ENCODE measurements around the gene TUG1.

TUG1 gene

GRCh38 chr22:31001124-31001770 lies 32.2 kb downstream of the TUG1 start:
- DNase-seq (ENCODE audit: low read depth), result no peak

DNA sequence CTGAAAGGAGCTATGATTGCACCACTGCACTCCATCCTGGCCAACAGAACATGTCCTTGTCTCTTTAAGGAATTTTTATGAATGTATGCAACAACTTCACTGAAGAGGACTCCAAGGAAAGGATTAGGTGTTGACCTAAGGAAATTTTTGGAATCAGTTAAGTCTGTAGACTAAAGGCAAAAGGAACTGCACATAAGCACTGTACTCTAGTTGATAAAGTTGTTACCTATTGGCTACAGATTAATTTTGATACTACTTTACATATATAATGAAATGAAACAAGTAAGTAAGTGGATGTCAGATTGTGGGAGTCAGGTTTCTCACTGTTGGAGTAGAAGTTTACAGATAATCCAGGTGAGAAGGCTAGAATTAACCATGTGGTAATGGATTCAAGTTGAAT lies 36.5 kb downstream of the TUG1 start:
- no peak for DNase-seq (ENCODE audit: low read depth)

DNA sequence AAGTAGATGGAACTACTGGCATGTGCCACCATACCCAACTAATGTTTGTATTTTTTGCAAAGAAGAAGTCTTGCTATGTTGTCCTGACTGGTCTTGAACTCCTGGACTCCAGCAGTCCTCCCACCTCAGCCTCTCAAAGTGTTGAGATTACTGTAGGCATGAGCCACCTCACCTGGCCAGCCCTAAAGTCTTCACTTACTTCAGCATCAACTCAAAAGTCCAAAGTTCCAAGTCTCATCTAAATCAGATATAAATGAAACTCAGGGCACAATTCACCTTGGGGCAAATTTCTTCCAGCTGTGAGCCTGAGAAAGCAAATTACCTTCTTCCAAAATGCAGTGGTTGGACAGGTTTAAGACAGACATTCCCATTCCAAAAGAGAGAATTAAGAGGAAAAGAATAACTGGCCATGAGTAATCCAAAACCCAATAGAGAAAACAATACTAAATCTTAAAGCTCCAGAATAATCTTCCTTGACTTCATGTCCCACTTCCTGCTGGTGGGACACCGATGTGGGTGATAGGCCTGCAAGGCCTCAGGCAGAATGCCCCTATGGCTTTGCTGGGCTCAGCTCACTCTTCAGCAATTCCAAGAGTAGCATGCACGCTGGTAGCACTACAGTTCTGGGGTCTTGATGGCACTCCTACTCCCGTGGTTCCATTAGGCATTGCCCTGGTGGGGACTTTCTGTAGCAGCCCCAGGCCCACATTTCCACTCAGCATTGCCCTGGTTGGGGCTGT lies 50.3 kb downstream of the TUG1 start:
- DNase-seq (ENCODE audit: low read depth), result no peak

- no peak for DNase-seq (ENCODE audit: low read depth)
Observed at GRCh38 chr22:31020334-31020733, 51.3 kb downstream of the TUG1 start.

GRCh38 chr22:31022516-31022915 lies 53.5 kb downstream of the TUG1 start:
- DNase-seq (ENCODE audit: low read depth), result no peak

Data from stimulated activated CD8-positive, alpha-beta memory T cell treated with anti-CD3 and anti-CD28 coated beads, Interleukin-15, amount 100 ng/mL, for 24 hours (primary cell).